GM18909 (cell line): ENCODE data around the gene SULT1E1.

ENCODE experiments used
- ATAC-seq: cut with Tn5 transposase; IDR thresholded peaks from one replicate; pipeline ENCODE4 v1.9.1; 2021; ENCODE audit warnings: mild to moderate bottlenecking; ENCODE audit not compliant: unreplicated experiment, poor library complexity

SULT1E1 gene, protein sequence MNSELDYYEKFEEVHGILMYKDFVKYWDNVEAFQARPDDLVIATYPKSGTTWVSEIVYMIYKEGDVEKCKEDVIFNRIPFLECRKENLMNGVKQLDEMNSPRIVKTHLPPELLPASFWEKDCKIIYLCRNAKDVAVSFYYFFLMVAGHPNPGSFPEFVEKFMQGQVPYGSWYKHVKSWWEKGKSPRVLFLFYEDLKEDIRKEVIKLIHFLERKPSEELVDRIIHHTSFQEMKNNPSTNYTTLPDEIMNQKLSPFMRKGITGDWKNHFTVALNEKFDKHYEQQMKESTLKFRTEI

DNA sequence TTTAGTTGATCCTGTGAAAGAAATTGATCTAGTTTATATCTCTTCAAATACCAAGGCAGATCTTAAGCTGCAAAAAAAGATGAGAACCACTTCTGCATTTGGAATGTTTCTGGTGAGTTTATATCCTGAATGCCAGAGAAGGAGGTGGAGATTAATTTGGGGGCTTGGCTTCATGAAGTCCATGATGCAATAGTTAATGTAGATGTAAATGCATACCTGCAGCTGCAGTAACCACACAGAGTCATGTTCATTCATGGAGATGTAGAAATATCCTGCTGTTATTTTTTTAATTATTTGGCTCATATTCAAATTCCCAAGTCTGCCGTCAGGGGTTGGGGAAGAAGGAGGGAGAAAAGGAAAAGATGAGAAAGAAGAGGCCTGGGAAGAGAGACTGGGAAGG is at the start of gene SULT1E1:
SULT1E1 (minus strand) TSS at position 94 of the 400 bp plus-strand sequence. CDS start 2,501 bp downstream, outside the sequence.
- ATAC-seq: no peak

DNA sequence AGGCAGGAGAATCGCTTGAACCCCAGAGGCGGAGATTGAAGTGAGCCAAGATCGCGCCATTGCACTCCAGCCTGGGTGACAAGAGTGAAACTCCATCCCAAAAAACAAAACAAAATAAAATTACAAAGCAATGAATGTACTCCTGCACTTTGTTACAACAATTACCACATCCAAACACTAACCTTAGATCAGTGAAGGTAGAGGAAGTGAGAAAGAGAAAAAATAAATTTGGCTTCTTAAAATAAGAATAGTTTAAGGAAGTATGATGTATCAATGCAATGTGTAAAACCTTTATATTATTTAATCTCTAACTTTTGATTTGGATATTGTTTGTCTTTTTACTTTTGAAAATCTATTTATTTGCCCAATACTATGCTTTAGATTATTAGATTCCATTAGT is 49.2 kb upstream of the SULT1E1 start:
- no peak for ATAC-seq

DNA sequence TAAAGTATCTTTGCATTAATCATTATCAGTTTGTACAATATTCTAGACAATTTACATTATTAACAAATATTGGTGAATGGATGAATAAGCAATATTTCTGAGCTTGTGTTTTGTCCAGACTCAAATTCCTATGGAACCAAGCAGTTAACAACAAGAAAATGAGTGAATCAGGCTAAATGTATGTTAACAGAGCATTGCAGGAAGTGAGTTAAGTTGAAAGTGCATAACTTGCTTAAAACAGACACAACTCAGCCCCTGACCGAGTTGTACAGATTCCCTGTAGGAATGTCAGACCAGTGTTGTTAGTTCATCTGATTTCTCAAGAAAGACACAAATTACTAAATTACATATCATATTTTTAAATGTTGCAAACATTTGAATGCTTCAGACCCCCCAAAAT is 47.2 kb upstream of the SULT1E1 start:
- no peak for ATAC-seq

DNA sequence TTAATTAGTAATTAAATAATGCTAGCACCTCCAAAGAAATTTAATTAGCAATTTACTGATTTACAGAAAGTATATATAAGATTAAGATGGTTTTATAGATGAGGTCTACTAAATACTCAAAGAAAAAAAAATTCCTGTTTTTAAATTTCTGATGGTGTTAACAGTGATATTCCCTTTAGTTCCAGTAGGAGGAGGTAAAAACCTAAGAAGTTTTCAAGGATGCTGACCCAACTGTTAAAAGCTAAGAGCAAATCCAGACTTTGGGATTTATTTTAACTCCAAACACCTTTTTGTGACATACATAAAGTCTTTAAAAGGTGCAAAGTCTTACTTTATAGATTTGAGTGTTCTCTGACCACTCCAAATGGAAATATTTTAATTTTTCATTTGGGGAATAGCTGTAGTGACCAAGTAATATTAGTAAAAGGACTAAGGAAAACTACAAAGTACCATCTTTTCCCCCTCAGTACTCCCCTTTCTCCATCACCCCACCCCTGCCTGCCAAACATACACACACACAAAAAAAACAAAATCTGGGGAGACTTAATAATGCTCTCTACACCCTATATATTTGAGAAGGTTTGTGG is 36.7 kb upstream of the SULT1E1 start:
- no peak for ATAC-seq

DNA sequence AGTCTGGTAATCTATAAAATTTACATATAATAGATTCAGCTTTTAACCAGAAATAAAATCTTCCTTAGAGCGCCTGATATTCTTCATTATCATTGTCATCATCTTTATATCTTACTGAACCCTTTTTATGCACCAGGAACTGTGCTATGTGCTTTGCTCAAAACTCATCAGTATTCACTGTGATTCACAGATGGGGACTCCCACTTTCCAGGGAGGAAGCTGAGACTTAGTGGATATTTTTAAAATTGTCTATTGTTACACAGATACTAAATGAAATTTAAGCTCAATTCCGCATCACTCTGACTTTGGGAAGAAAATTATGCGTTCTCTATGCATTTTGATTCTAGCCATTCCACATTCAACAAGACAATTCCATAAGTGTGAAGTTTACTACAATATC is 34.8 kb upstream of the SULT1E1 start:
- ATAC-seq: no peak

DNA sequence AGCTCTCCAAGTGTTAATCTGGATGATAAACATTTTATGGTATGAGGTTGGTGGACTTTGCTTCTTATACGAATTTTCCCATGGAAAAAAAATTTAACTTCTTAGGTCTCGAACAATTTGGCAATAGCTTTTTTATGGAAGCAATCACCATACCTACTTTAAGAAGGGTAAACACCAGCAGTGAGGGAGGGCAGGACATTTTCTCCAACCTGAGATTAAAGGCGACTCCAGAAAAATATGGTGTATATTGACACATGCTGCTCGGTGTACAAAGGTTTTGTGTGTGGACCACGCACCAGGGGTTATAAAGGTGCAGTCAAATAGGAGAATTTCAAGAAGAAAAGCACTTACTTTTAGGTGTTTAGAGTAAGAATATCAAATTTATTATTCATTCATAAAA is 34.2 kb upstream of the SULT1E1 start:
- ATAC-seq: no peak

DNA sequence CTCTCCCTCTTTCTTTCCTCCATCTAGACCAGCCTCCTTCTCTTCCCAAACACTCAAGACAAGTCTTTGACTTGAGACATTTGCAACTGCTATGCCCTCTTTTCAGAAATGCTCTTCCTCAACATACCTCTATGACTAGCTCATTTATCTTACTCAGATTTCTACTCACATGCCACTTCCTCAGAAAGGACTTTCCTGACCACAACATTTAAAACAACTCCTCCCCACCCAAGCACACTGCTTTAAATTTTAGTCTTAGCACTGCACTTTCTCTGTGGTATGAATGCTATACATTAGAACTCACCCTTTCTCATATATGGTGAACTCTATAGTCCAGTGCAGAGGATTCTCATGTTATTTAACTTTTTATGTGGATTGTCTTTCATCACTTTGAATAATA is 28.4 kb upstream of the SULT1E1 start:
- ATAC-seq: no peak

DNA sequence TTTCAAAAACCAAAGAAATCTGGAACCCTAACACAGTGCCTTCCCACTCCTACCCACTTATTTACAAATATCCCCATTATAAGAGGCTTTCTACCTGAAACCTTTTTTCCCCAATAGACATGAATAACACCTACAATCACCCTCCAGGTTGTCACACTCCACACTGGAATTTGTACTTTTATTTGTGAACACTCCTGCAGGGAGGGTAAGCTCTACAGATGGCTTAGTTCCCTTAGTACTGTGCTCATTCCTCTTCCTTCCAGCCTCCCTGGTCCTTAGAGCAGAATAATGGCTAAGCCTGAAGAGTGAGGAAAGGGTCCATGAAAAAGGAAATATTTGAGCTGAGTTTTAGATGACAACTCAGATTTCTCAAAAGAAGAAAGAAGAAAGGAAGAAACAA is 22.2 kb upstream of the SULT1E1 start:
- no peak for ATAC-seq

DNA sequence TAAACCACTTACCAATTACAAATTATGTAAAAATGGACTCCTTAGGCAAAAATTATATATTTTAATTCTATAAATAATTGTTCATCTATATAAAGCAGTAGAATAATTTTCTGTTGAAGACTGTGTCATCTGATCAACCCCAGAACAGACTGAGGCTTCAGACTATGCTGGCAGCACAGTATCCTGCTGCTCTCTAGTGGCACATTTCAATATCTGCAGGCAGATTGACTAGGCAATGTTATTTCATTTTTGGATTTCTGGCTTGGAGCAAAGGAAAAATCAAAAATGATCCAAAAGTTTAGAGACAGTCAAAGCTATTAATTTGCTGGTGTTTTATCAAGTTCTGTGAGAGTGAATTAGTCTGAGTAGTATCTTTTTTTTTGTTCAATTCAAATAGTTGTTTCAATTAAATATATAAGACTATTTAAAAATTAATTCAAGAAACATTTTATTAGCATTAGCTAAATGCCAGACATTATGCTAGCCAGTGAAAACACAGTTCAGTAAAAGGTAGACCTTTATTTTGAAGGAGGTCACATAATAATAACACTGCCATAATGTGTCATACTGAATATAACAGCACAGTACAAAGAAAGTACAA is 21.3 kb upstream of the SULT1E1 start:
- ATAC-seq: peak; percentile 83

DNA sequence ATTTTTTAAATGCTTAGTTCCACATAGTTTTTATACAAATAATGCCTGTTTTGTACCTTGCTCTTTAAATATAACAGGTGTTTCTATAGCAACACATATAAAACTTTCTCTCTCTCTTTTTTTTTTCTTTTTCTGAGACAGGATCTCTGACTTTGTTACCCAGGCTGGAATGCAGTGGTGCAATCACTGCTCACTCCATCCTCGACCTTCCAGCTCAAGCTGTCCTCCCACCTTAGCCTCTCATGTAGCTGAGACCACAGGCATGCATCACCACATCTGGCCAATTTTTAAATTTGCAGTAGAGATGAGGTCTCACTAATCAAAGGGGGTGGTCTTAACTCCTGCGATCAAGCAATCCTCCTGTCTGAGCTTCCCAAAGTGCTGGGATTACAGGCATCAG is 18.3 kb upstream of the SULT1E1 start:
- no peak for ATAC-seq

DNA sequence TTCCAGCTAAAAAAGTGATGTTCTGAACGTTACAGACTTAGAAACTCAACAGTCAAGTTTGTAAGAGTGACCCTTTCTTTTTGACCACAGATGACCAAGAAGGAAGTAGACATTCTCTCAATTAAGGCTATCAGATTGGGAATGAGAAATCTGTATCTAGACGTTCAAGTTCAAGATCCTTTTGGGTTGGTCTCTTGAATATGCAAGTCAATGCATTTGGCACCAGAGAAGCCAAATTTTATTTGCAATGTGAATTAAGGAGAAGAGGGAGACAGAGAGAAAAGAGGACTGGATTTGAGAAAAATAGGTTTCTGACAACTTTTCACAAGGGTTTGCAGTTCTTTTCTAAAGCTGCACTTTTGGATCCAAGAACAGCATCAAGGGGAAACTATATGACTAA is 17.5 kb upstream of the SULT1E1 start:
- no peak for ATAC-seq

DNA sequence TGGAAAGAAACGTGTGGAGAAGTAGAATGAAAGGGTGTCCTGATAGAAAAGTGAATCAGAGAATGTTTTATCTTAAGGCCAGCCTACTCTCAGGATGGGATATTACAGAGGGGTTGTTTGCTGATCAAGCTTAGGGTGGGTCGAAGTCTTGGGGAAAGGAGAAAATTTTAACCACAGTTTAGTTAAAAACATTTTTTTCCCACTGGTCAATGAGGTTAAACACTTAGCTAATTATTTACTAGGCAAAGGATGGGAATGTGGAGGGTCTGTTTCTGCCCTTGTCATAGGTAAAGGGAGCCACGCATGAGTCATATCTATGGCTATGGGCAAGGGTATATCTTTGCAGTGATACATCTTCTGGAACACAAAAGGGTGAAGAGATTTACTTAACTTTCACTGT is 16.1 kb upstream of the SULT1E1 start:
- ATAC-seq: no peak

DNA sequence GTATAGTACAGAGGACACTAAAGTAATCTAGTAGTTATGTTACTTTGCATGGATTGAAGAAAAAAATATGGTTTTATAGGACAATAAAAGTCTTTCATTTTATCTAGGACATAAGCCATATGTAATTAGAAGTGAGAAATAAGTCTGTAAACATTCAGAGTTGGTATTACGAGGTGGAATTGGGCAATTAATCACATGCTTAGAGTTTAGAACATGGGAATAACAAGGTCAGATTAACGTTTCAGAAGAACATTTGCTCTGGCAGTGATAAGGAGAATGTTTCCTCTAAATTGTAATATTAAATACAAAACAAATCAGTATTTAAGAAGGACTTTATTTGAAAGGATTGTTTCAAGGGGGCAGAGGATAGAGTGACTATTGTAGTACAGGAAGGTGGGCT is 15.6 kb upstream of the SULT1E1 start:
- ATAC-seq: no peak

DNA sequence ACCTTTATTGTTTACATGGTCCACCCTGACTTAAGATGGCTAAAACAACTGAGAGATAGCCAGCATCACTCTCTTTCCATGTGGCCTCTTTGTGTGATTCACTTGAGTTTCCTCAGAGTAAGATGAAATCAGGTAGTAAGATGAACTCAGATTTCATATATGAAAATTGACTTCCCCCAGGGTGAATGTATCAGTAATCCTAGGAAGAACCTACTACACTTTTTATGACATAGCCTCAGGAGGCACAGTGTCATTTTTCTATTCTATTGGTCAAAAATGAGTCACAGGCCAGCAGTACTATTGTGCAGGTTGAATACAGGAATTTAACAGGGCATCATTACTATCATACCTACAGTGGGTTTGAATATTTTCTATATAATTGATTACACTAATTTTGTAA is 14.6 kb upstream of the SULT1E1 start:
- no peak for ATAC-seq

DNA sequence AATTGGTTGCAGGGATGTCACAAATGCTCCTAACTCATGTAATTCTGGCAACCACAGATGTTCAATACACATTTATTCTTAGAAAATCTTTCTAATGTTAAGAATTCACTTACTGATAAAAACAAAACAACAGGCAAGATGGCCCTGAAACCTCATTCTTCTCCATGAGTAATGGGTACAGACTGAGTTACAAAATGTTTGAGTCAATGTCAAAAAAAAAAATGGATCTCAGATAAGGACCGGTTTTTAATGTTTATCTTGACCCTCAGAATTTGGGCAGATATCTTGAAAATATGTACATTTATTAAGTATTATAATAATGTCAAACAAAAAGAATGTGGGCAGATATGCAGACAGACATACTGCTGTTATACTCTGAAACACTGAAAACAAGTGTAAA is 1.8 kb upstream of the SULT1E1 start:
- ATAC-seq: no peak

DNA sequence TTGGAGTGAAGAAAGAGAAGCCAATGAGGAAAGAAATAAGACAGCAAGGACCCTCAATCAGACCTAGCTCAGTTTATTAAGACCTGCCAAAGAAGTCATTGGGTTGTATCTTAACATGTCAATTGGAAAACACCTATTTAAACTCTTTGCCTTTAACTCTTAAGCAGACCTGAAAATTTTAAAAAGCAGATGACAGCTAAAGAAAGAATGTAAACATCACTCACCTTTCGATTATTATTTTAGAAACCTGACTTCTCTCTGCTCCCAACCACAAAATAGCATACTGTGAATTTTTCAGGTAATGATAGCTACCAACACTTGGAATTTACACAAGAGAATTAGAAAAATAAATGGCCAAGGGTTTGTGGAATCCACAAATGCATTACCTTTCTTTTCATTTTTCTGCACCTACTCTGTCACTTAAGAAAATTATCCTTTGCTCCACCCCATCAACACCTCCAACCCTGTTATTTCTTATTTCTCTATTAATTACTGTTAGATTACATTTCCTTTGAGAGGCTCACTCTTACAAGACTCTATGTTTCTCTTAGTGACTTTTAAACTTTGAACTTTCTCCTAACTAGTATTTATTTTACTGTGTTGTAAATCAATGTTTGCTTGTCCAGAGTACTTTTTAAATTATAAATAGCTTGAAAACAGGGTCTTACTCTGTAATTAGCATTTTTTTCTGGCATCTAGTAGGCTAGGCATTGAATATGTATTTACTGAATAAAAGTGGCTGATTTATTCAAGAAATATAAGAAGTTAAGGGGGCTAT is 765 bp upstream of the SULT1E1 start:
- no peak for ATAC-seq

DNA sequence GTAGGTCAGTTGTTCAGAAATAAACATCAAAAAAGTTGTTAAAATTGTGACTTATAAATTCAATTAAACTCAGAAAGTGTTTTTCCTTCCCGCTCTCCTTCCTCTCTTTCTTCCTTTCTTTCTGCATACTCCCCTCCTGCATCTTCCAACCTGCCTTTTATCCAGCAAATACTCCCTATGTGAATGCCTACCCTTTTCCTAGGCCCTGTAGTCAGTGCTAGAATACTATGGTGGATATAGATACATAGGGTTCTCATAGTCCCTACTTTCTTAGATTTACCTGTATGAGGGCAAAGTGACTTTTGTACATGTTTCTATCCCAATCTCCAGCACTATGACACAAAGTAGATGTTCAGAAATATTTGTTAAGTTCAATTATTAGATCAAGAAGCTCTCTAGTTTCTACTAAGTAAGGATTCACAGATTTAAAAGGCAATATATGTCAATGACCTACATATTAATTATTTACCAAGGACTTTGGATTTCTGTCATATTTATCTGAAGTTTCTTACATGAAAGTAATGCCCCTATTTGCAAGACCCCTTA is 732 bp downstream of the SULT1E1 start:
- no peak for ATAC-seq

DNA sequence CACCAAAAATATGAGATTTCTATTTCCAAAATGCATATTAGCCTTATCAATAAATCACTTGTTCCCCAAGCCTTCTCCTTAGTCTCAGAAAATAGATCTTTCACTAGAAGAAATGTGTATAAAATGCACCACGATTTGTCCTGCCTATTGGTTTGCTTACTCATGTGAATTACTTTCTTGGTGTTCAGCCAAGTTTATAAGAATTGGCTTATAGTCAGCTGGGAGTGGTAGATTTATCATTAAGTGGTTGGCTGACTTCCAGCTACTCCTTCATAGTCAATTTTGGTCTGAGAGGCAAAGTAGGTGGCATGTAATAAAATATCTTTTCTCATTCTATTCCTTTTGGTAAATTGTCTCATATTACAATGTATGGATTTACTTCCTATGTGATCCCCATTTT is 1.3 kb downstream of the SULT1E1 start:
- ATAC-seq: no peak

DNA sequence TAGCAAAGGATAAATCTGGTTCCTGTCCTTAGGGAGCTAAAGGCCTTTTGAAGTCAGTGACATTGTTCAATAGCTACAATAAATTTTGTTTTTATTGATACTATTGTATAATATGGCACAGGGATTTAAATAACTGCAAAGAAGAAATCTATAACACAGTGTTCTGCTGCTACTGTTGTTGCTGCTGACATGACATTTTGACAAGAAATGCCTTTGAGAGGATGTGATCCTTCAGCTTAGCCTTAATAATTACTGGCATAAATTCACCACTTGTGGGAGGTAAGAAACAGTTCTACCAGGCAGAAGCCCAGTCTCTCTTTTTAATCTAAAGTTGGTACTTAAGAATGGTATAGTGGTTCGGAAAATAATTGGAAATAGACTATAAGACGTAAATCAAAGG is 4.1 kb downstream of the SULT1E1 start:
- no peak for ATAC-seq

DNA sequence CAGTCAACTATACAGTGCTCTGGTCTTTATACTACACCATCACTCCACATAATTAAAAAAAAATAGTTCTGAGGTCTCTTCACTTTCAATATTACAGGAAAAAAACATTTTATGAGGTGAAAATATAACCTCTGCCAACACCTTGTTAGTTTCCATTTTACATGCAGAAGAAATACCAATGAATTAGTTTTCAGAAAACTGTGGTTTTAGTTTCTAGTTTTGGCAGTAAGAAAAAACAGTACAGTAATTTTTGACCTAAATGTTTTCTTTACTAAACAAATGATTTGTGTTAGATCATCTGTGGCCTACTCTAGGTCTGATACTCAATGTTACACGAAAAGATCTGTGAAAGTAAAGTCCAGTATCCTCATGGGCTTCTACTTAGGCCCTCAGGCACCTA is 10.0 kb downstream of the SULT1E1 start:
- ATAC-seq: peak; percentile 90

DNA sequence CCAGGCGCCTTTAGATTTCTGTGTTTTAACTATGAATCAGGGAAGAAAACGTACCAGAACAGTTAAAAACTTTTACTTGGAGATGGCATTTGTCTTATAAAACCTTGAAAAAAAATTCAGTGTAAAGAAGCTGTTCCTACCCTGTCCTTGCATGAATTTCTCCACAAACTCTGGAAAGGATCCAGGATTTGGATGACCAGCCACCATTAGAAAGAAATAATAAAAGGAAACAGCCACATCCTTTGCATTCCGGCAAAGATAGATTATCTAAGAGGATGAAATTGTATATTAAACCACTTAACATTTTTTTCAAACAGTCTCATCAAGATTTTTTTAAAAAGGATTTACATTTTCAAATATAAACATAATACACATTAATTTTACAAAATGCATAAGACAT is 10.6 kb downstream of the SULT1E1 start:
- no peak for ATAC-seq
